ENCODE data around the gene LCE2D. TPM values are rescaled to one million over a fixed set of nuclear protein-coding genes. Genes with fewer than 3 reads are reported as not detected.
"Not testable (repeated sequence)": the region's sequence is repeated elsewhere in the genome, so short reads cannot be mapped to it uniquely, and the experiment has no call there.

Gene LCE2D
- total and polyA plus RNA-seq, 8 donors = not detected

DNA sequence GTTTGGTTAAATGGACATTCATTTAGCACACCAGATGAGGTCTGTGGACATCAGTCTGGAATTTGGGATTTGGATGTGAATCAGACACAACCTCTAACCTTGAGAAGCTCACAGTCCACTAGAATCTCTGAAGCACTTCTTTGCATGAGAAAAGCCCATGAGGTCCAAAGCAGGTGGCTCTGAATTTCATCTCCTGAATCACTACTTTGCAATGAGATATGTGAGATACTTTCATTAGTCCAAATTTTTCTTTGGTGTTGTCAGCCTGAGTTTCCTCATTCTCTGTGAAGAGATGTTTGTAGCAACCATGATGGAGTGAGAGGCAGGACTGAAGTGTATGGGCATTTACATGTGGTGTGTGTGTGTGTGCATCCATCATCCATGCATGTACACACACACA lies 16.5 kb upstream of the LCE2D start:
- DNase-seq (no peak), ATAC-seq (no peak)
- Histone ChIP-seq H3K27me3 (peaks cover 0 to 3% of the 10 kb centered on the region in 2 donors), H3K36me3 (no peaks in the 10 kb centered on the region), H3K4me1 (no peaks in the 10 kb centered on the region), H3K9me3 (no peaks in the 10 kb centered on the region), H3K4me3 (no peak overlapping the region), H3K27ac (no peak overlapping the region)
- TF ChIP-seq, protein P1, sequence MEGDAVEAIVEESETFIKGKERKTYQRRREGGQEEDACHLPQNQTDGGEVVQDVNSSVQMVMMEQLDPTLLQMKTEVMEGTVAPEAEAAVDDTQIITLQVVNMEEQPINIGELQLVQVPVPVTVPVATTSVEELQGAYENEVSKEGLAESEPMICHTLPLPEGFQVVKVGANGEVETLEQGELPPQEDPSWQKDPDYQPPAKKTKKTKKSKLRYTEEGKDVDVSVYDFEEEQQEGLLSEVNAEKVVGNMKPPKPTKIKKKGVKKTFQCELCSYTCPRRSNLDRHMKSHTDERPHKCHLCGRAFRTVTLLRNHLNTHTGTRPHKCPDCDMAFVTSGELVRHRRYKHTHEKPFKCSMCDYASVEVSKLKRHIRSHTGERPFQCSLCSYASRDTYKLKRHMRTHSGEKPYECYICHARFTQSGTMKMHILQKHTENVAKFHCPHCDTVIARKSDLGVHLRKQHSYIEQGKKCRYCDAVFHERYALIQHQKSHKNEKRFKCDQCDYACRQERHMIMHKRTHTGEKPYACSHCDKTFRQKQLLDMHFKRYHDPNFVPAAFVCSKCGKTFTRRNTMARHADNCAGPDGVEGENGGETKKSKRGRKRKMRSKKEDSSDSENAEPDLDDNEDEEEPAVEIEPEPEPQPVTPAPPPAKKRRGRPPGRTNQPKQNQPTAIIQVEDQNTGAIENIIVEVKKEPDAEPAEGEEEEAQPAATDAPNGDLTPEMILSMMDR (IDR thresholded peaks at IDR 0.05) = no peak
- intact Hi-C loops (cut with DNase I) = no loop called here

DNA sequence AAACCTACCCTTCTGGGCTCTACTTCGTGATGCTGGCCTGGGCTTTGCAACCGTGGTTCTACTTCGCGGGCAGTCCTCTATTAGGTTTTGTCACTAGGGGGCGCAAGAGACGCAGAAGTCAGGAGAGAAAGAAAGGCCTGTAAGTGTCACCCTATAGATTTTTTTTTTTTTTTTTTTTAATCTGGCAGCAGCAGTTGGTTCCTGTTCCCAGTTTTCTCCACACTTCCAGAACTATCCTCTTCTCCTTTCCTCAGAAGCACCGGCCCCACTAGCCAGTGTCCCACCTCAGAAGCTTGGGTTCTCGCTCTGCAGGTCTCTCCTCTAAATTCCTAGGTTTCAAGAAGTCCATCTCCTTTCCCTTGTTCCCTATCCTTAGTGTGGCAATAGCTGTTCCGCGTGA lies 9.1 kb upstream of the LCE2D start:
- DNase-seq (peak in 2 of 4 donors; percentile 20 to 66), ATAC-seq (peak; percentile 71)
- Histone ChIP-seq H3K36me3 (no peaks in the 10 kb centered on the region), H3K27ac (no peak overlapping the region), H3K4me3 (no peak overlapping the region), H3K4me1 (no peaks in the 10 kb centered on the region), H3K9me3 (no peaks in the 10 kb centered on the region), H3K27me3 (peaks cover 0 to 13% of the 10 kb centered on the region in 2 donors)
- intact Hi-C loops (cut with DNase I) = no loop called here
- TF ChIP-seq, protein P1 (IDR thresholded peaks at IDR 0.05) = peak; percentile 45 to 53

DNA sequence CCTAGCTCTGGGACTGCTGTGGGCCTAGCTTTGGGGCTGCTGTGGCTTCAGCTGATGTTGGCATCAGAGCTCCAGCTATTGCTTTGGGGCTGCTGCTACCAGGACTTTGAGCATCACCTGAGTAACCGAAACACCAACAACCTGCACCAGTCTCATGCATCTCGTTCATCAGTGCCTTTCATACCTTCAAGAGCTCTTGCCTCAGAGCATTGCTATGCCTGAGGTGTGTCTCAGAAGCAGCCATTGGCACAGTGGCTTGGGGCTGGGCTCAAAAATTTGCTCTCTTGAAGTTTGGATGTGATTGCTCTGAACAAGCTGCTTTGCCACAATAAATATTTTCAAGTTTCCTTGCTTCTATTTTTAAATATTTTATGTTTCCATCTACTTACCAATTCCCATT lies 6.7 kb upstream of the LCE2D start:
- H3K9me3 ChIP-seq = no peaks in the 10 kb centered on the region
- H3K27me3 ChIP-seq = peaks cover 0 to 12% of the 10 kb centered on the region in 2 donors
- TF ChIP-seq, protein P1 (IDR thresholded peaks at IDR 0.05) = no peak
- no peaks in the 10 kb centered on the region for H3K4me1 ChIP-seq
- DNase-seq (no peak), ATAC-seq (peak; percentile 61)
- H3K4me3 ChIP-seq = no peak overlapping the region
- intact Hi-C loops (cut with DNase I) = no loop called here
- H3K27ac ChIP-seq = no peak overlapping the region
- no peaks in the 10 kb centered on the region for H3K36me3 ChIP-seq

DNA sequence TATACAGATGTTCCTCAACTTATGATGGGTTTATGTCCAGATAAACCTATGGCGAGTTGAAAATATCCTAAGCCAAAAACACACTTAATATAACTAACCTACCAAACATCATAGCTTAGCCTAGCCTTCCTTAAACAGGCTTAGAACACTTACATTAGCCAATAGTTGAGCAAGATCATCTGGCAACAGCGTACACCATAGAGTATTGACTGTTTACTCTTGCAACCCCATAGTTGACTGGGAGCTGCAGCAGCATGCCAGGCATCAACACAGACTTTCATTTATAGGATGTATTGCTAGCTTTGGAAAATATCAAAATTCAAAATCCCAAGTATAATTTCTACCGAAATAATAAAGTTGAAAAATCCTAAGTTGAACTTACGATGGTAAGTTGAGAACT lies 5.5 kb upstream of the LCE2D start:
- Histone ChIP-seq H3K27me3 (no peaks in the 10 kb centered on the region), H3K4me3 (no peak overlapping the region), H3K4me1 (no peaks in the 10 kb centered on the region), H3K36me3 (no peaks in the 10 kb centered on the region), H3K9me3 (no peaks in the 10 kb centered on the region), H3K27ac (no peak overlapping the region)
- TF ChIP-seq, protein P1 (IDR thresholded peaks at IDR 0.05) = no peak
- ATAC-seq (no peak), DNase-seq (no peak)
- intact Hi-C loops (cut with DNase I) = no loop called here

DNA sequence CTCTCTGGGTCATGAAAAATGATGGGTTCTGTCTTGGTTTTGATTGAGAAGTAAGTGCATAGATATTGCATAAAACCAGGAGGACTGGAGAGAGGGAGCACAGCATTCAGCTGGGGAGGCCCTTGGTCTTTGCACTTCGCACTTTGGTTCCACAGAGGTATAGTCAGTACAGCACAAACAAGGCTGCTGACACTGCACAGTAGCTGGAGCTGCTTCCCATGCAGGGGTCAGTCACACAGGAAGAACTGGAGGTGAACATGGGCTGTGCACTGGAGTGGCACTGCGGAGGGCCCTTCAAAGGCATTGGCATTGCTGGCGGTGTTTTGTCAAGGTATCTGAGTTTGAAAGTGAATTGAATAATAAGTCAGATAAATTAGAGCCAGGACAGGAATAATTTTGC lies 4.5 kb upstream of the LCE2D start:
- no peaks in the 10 kb centered on the region for H3K4me1 ChIP-seq
- H3K36me3 ChIP-seq = no peaks in the 10 kb centered on the region
- ATAC-seq (no peak), DNase-seq (no peak)
- intact Hi-C loops (cut with DNase I) = no loop called here
- H3K4me3 ChIP-seq = no peak overlapping the region
- peaks cover 0 to 5% of the 10 kb centered on the region in 2 donors for H3K27me3 ChIP-seq
- no peaks in the 10 kb centered on the region for H3K9me3 ChIP-seq
- TF ChIP-seq, protein P1 (IDR thresholded peaks at IDR 0.05) = no peak
- no peak overlapping the region for H3K27ac ChIP-seq

DNA sequence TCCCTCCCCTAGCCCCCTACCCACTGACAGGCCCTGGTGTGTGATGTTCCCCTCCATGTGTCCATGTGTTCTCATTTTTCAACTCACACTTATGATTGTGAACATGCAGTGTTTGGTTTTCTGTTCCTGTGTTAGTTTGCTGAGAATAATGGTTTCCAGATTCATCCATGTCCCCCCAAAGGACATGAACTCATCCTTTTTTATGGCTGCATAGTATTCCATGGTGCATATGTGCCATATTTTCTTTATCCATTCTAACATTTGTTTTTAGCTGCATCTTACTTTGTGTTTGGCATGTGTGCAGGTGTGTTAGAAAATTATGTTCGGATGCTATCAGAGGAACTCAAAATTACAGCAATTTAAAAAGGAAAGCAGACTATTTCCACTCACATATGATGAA lies 3.0 kb downstream of the LCE2D start:
- intact Hi-C loops (cut with DNase I); H3K27me3 ChIP-seq; ATAC-seq; DNase-seq; H3K9me3 ChIP-seq; H3K27ac ChIP-seq; H3K4me3 ChIP-seq; H3K4me1 ChIP-seq; H3K36me3 ChIP-seq: not testable (repeated sequence)
